ENCODE measurements around the gene STIP1. TPM values are rescaled to one million over a fixed set of nuclear protein-coding genes. Genes with fewer than 3 reads are reported as not detected.

Gene STIP1
- total RNA-seq, 1 donor from 2014 or later = 77.7 TPM

GRCh38 chr11:64204080-64204440 lies 18.1 kb downstream of the STIP1 start:
- DNase-seq (ENCODE audit: low spot score in 2 of 2) = no peak
- TF ChIP-seq CTCF (IDR thresholded peaks at IDR 0.05) = no peak
- H3K4me3 ChIP-seq = no peak overlapping the region
- no peaks in the 10 kb centered on the region for H3K9me3 ChIP-seq
- intact Hi-C loops (cut with DNase I) = loop anchor here (1.0 kb wide), 1 partner anchor 100 kb away; no protein-coding TSS in a partner anchor
- no peaks in the 10 kb centered on the region for H3K4me1 ChIP-seq
- H3K27ac ChIP-seq = no peak overlapping the region
- H3K36me3 ChIP-seq = peaks cover 56% of the 10 kb centered on the region in 2 donors
- H3K27me3 ChIP-seq = no peaks in the 10 kb centered on the region

GRCh38 chr11:64204464-64204989 lies 18.6 kb downstream of the STIP1 start:
- intact Hi-C loops (cut with DNase I) = loop anchor here (1.0 kb wide), 1 partner anchor 100 kb away; no protein-coding TSS in a partner anchor
- Histone ChIP-seq H3K36me3 (peaks cover 53 to 55% of the 10 kb centered on the region in 2 donors), H3K27me3 (no peaks in the 10 kb centered on the region), H3K4me3 (no peak overlapping the region), H3K4me1 (no peaks in the 10 kb centered on the region), H3K9me3 (no peaks in the 10 kb centered on the region), H3K27ac (no peak overlapping the region)
- peak; percentile 72 to 82 (median 79) for TF ChIP-seq CTCF (IDR thresholded peaks at IDR 0.05)
- DNase-seq (ENCODE audit: low spot score in 2 of 2) = peak; percentile 44 to 91

- no peaks in the 10 kb centered on the region for H3K9me3 ChIP-seq
- peak within 1 kb of the TSS; percentile 48 to 66 for H3K27ac ChIP-seq
- intact Hi-C loops (cut with DNase I) = no loop called here
- no peak for TF ChIP-seq CTCF (IDR thresholded peaks at IDR 0.05)
- peak; percentile 39 to 81 for DNase-seq (ENCODE audit: low spot score in 2 of 2)
- peaks cover 35 to 37% of the 10 kb centered on the region in 2 donors for H3K36me3 ChIP-seq
- H3K27me3 ChIP-seq = no peaks in the 10 kb centered on the region
- H3K4me3 ChIP-seq = peak within 1 kb of the TSS; percentile 24 to 50
- no peaks in the 10 kb centered on the region for H3K4me1 ChIP-seq
These were observed 20.7 kb downstream of the STIP1 start, which contains the start of gene FERMT3 for GRCh38 chr11:64206457-64207255. Gene FERMT3 (plus strand): TSS chr11:64206721. CDS start chr11:64207365, 644 bp downstream.

GRCh38 chr11:64207256-64208085 lies 21.5 kb downstream of the STIP1 start:
- TF ChIP-seq CTCF (IDR thresholded peaks at IDR 0.05) = no peak
- H3K27ac ChIP-seq = peak overlapping the region; percentile 48 to 66
- peak overlapping the region; percentile 24 to 50 for H3K4me3 ChIP-seq
- no peaks in the 10 kb centered on the region for H3K27me3 ChIP-seq
- no peaks in the 10 kb centered on the region for H3K4me1 ChIP-seq
- DNase-seq (ENCODE audit: low spot score in 2 of 2) = peak; percentile 50 to 81
- intact Hi-C loops (cut with DNase I) = no loop called here
- peaks cover 27 to 33% of the 10 kb centered on the region in 2 donors for H3K36me3 ChIP-seq
- no peaks in the 10 kb centered on the region for H3K9me3 ChIP-seq

GRCh38 chr11:64208086-64208795 lies 22.3 kb downstream of the STIP1 start:
- Histone ChIP-seq H3K4me1 (no peaks in the 10 kb centered on the region), H3K36me3 (peaks cover 20 to 25% of the 10 kb centered on the region in 2 donors), H3K9me3 (no peaks in the 10 kb centered on the region), H3K4me3 (peak overlapping the region; percentile 24 to 50), H3K27ac (peak overlapping the region; percentile 48 to 66), H3K27me3 (no peaks in the 10 kb centered on the region)
- intact Hi-C loops (cut with DNase I) = no loop called here
- no peak for TF ChIP-seq CTCF (IDR thresholded peaks at IDR 0.05)
- no peak for DNase-seq (ENCODE audit: low spot score in 2 of 2)

Data from ascending aorta (tissue), 2 donors.